ENCODE data around the gene TSFM.
"Not testable (repeated sequence)": the region's sequence is repeated elsewhere in the genome, so short reads cannot be mapped to it uniquely, and the experiment has no call there.

Gene TSFM

GRCh38 chr12:57817261-57817989 lies 34.8 kb downstream of the TSFM start:
- no peak for DNase-seq

- DNase-seq: not testable (repeated sequence)
These were observed 35.4 kb downstream of the TSFM start for GRCh38 chr12:57817990-57818331.

GRCh38 chr12:57820119-57820518 lies 37.5 kb downstream of the TSFM start:
- DNase-seq: not testable (repeated sequence)

- DNase-seq: not testable (repeated sequence)
These were observed 38.4 kb downstream of the TSFM start for GRCh38 chr12:57821015-57821414.

- no peak for DNase-seq
These were observed 39.1 kb downstream of the TSFM start for GRCh38 chr12:57821474-57822214.

GRCh38 chr12:57822392-57823130 lies 40.0 kb downstream of the TSFM start:
- DNase-seq: no peak

GRCh38 chr12:57823131-57823907 lies 40.7 kb downstream of the TSFM start:
- no peak for DNase-seq

GRCh38 chr12:57823908-57824640 lies 41.5 kb downstream of the TSFM start:
- DNase-seq: no peak

- DNase-seq: no peak
These were observed 42.9 kb downstream of the TSFM start for GRCh38 chr12:57825451-57825850.

GRCh38 chr12:57826400-57826799 lies 43.8 kb downstream of the TSFM start:
- DNase-seq: no peak

- DNase-seq: no peak
These were observed 44.4 kb downstream of the TSFM start for GRCh38 chr12:57826966-57827365.

- no peak for DNase-seq
These were observed 46.6 kb downstream of the TSFM start for GRCh38 chr12:57829025-57829777.

- no peak for DNase-seq
These were observed 47.8 kb downstream of the TSFM start for GRCh38 chr12:57830393-57830792.

- DNase-seq: no peak
These were observed 50.4 kb downstream of the TSFM start for GRCh38 chr12:57832966-57833365.

- DNase-seq: no peak
These were observed 51.1 kb downstream of the TSFM start for GRCh38 chr12:57833672-57834071.

GRCh38 chr12:57834086-57834876 lies 51.7 kb downstream of the TSFM start:
- DNase-seq: no peak

GRCh38 chr12:57835366-57836288 lies 53.0 kb downstream of the TSFM start:
- DNase-seq: no peak

- DNase-seq: no peak
These were observed 54.1 kb downstream of the TSFM start for GRCh38 chr12:57836442-57837375.

Measured in activated CD8-positive, alpha-beta memory T cell treated with anti-CD3 and anti-CD28 coated beads, Interleukin-2, amount 50 U/mL, for 48 hours (primary cell).